ENCODE data around the gene NAV2.

NAV2 gene

DNA sequence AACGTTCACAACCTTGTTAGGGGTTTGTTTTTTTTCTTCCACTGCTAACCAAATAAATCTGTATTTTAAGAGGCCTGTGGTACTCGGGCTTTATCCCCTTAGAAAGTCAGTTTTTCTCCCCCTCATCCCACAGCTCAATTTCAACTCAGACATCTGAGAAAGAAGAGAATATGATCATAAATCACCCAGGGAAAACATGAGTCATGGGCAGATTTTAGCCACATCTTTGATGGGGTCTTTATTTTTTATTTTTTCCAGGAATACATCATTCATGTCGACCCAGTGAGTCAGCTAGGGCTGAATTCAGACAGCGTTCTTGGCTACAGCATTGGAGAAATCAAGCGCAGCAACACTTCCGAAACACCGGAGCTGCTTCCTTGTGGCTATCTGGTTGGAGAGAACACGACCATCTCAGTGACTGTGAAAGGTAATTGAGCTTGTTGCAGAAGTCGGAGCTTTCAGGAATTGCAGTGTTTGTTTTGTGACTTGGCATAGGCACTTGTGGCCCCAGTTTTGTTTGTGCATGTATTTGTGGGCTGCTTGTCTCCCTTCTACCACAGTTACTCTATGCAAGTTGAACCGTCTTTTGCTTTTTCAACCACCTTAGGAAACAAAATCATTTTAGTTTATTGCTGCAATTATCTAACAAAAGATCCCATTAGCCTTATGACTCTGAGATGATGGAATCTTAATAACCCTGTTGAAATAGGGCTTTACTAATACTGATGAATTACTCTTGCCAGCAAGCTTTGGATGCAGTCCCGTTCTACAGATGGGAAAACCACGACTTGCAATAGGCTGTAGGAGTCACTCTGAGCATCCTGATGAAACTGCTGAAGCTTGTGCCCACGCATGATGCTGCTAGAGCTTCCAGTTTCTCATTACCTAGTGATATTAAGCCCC, 384.9 kb downstream of the NAV2 start:
- DNase-seq (ENCODE audit: low spot score), result no peak
- TF ChIP-seq, protein P1, sequence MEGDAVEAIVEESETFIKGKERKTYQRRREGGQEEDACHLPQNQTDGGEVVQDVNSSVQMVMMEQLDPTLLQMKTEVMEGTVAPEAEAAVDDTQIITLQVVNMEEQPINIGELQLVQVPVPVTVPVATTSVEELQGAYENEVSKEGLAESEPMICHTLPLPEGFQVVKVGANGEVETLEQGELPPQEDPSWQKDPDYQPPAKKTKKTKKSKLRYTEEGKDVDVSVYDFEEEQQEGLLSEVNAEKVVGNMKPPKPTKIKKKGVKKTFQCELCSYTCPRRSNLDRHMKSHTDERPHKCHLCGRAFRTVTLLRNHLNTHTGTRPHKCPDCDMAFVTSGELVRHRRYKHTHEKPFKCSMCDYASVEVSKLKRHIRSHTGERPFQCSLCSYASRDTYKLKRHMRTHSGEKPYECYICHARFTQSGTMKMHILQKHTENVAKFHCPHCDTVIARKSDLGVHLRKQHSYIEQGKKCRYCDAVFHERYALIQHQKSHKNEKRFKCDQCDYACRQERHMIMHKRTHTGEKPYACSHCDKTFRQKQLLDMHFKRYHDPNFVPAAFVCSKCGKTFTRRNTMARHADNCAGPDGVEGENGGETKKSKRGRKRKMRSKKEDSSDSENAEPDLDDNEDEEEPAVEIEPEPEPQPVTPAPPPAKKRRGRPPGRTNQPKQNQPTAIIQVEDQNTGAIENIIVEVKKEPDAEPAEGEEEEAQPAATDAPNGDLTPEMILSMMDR (IDR thresholded peaks at IDR 0.05; ENCODE audit: extremely low read depth, insufficient read depth, missing control alignments), result no peak
- in situ Hi-C loops (cut with MboI; ENCODE audit: low pct_unique_long_range_greater_than_20kb, low sequenced_read_pairs, unreplicated experiment), result no loop called here

DNA sequence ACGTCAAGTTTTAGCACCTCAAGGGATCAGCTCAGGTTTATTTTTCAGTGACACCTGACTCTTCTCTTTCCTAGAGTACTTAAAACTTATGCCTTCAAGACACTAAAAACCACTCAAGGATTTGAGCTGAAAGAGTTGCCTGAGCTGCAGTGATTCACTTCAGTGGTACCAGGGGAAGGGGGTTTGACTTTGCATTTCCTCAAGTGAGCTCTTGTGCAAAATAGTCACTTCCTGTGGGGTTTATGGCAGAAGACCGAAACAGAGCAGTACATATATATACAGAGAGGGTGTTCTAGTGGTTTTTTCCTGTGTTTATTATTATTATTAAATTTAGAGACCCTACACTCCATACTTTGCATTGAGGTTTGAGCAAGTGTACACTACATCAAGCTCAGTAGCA, 386.9 kb downstream of the NAV2 start:
- TF ChIP-seq, protein P1 (IDR thresholded peaks at IDR 0.05; ENCODE audit: extremely low read depth, insufficient read depth, missing control alignments), result no peak
- in situ Hi-C loops (cut with MboI; ENCODE audit: low pct_unique_long_range_greater_than_20kb, low sequenced_read_pairs, unreplicated experiment), result no loop called here
- no peak for DNase-seq (ENCODE audit: low spot score)

DNA sequence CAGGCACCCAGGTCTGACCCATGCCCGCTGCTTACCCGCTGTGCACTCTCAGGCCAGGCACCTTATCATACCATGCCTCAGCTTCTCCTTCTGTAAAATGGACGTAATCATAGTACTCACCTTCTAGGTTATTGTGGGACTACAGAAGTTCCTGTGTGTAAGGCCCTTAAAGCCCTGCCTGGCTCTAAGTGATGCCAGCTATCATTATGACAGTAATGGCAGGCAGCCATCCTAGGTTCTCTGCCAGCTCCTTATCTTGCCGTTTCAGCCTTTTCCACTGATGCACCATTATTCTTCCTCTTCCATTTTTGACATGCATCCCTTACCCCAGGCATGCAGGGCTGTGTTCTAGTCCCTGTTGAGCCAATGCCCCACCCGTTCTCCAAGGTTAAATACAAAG, 389.8 kb downstream of the NAV2 start:
- no peak for DNase-seq (ENCODE audit: low spot score)
- TF ChIP-seq, protein P1 (IDR thresholded peaks at IDR 0.05; ENCODE audit: extremely low read depth, insufficient read depth, missing control alignments), result no peak
- in situ Hi-C loops (cut with MboI; ENCODE audit: low pct_unique_long_range_greater_than_20kb, low sequenced_read_pairs, unreplicated experiment), result no loop called here

- TF ChIP-seq, protein P1 (IDR thresholded peaks at IDR 0.05; ENCODE audit: extremely low read depth, insufficient read depth, missing control alignments), result no peak
- in situ Hi-C loops (cut with MboI; ENCODE audit: low pct_unique_long_range_greater_than_20kb, low sequenced_read_pairs, unreplicated experiment), result no loop called here
- DNase-seq (ENCODE audit: low spot score), result no peak
Observed at GRCh38 chr11:20103281-20103680, 390.6 kb downstream of the NAV2 start.

DNA sequence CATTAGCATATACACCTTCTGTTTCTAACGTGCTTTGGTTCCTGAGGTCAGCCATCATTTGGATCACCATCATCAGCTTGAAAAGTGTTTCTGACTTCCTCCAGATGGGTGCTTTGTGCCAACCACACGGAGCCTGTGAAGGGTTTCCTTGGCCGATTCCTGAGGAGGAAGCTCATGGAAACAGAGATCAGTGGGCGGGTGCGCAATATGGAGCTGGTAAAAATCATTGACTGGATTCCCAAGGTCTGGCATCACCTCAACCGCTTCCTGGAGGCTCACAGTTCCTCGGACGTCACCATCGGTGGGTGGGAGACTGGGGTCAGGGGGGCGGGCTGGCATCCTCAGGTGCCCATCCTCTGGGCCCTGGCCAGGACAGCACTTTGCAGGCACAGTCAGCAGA, 392.8 kb downstream of the NAV2 start:
- DNase-seq (ENCODE audit: low spot score), result no peak
- in situ Hi-C loops (cut with MboI; ENCODE audit: low pct_unique_long_range_greater_than_20kb, low sequenced_read_pairs, unreplicated experiment), result no loop called here
- TF ChIP-seq, protein P1 (IDR thresholded peaks at IDR 0.05; ENCODE audit: extremely low read depth, insufficient read depth, missing control alignments), result no peak

DNA sequence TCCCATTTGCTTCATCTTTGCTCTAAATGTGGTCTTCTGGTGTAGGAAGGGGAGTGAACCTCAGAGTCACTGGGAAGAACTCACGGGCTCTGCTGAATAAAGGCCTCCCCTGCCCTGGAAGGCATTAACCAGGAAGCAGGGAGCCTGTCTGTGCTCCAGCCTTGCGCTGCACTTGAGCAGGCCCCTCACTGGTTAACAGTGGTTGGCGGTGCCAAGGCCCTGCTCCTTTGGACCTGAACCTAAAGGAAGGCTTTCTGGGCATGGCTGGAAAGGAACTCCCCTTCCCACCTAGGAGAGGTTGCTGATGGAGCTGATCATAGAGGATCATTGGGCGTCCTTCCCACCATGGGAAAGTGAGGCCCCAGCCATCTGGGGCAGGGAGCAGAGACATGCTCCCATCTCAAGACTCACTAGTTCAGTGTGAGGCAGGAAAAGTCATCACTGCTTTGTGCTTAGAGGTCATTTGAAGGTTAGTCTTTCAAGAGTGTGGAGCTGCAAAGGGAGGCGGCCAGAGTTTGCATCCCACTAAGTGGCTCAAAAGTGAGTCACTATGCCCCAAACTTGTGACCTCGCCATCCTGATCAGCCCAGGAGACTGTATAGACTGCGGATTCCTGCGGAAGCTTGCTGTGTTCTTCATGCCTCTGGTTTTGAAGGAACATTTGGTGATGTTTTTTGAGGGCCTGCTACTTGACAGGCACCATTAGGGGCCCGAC, 397.3 kb downstream of the NAV2 start:
- in situ Hi-C loops (cut with MboI; ENCODE audit: low pct_unique_long_range_greater_than_20kb, low sequenced_read_pairs, unreplicated experiment), result no loop called here
- DNase-seq (ENCODE audit: low spot score), result no peak
- TF ChIP-seq, protein P1 (IDR thresholded peaks at IDR 0.05; ENCODE audit: extremely low read depth, insufficient read depth, missing control alignments), result no peak

Data from GM13977 (cell line).